AG04449 (cell line): ENCODE results near the gene PTGDS.

Source experiments
- CTCF ChIA-PET: fragments of 350-600 bp; formaldehyde crosslinking; extraction: SDS; loops from one replicate; lab custom pipeline; 2021; ENCODE audit warnings: antibody characterized with exemption; lab: Yijun Ruan, JAX
- POLR2A ChIA-PET: fragments of 400-600, 350-600 bp; formaldehyde crosslinking; extraction: SDS; loops from one replicate; lab custom pipeline; 2020; ENCODE audit warnings: antibody characterized with exemption, inconsistent platforms; lab: Yijun Ruan, JAX
- DNase-seq: peaks from one replicate; pipeline ENCODE4 v3.0.0-alpha.2; 2010; ENCODE audit warnings: low read depth, low spot score
- H3K4me3 ChIP-seq: 2 replicates; pipeline ENCODE4 v1.5.1; 2011; ENCODE audit warnings: low read depth, mild to moderate bottlenecking, control low read depth, low read length
- CTCF ChIP-seq: IDR thresholded peaks from one replicate; pipeline ENCODE4 v1.5.1; 2011; ENCODE audit warnings: mild to moderate bottlenecking, moderate library complexity, low read length, control low read depth, inconsistent platforms; ENCODE audit not compliant: insufficient read depth; ENCODE audit errors: missing control alignments

The PTGDS gene

DNA sequence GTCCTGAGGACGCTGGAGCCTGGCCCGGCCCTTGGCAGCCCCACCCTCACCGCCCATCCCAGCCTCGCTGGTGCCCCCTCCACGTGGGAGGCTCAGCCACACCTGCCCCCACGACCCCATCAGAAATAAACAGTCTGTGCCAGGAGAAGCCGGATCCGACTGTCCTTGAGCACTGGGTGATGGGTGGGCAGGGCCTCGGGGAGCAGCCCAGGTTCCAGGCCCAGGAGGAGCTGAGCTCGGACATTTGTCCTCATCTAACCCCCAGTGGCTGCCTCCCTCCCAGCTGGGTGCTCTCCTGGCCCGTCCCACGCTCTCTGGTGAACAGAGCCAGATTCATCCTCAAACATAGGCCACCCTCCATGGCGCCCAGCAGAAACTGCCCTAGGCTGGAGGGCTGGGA, 4.6 kb upstream of the PTGDS start:
- ChIA-PET POLR2A (no interaction called here), CTCF (interaction anchor here (0.6 to 2.1 kb wide), 3 partner anchors 25 to 56 kb away, joined by 3 to 5 read pairs (median 3); no protein-coding TSS in a partner anchor)
- no peak overlapping the region for H3K4me3 ChIP-seq
- DNase-seq, result no peak
- no peak for TF ChIP-seq CTCF

DNA sequence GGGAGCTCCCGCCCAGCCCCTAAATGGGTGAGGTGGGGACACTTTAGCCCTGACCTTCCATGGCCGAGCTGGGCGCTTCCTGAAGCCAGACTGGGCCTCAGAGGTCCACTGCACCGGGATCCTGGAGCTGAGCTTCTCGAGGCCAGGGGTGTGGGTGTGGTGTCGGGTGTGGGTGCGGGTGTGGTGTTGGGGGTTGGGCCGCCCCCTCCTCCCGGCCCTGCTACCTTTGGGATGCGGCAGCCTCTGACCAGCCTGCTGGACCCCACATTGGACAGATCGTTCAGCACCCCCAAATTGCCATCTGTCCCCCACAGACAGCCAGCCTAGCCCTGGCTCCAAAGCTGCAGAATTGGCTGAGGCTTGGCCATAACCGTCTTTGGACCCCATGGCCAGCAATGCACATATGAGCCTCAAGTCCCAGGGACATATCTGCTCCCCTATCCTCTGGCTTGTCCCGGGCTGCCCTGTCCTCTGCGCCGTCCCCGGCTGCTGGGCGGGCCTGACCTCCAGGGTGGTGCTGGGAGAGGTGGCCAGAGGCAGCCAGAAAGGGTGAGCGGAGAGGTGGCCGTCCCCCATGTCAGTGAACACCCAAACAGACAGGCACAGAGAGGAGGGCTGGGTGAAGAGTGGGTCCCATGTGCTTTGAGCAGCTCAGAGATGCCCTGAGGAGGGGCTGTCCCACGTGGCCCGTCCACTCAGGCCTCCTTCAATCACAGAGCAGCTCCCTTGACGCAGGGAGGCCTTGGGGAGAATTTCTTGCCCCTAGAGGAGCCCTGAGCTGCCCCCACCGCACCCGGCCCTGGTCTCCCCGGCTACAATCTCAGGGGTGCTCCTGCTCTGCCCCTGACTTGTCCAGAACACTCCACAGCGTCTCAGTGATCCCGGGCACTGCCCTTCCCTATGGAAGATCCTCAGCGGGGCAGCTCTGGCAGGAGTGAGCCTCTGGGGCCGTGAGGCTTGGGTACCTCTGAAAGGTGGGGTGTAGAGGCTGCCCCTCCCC, 3.4 kb upstream of the PTGDS start:
- ChIA-PET POLR2A (no interaction called here), CTCF (interaction anchor here (0.7 to 2.1 kb wide), 6 partner anchors 11 to 62 kb away, joined by 3 to 8 read pairs (median 4); no protein-coding TSS in a partner anchor)
- no peak for TF ChIP-seq CTCF
- no peak overlapping the region for H3K4me3 ChIP-seq
- DNase-seq, result no peak

DNA sequence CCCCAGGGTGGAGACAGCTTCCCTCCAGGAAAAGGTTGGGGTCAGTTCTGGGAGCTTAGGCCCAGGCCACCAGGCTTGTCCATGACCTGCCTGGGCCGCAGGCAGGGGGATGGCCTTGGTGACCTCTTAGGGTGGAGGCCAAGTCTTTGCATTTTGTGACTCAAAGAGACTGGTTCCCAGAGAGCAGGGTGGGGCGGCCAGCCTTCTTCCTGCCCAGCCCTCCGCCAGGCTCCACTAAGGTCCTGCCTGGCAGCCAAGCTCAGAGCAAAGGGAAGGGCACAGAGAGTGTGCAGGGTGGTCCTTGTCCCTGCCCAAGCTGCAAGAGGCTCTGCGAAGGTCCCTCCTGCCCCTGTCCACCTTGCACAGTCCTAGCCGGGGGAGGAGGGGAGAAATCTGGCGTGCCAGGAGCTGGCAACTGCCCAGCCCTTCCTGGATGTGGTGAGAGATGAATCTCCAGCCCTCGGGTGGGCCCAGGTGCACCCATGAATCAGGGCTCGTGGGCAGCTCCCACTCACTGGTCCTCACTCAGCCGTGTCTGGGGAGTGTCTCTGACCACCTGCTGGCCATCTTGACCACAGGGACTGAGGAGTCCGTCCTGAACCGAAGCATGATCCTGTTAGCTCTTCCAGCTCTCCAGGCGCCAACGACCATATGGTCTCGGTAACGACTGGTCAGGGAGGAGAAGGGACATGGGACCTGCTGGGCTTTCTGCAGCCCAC, 2.3 kb upstream of the PTGDS start:
- POLR2A ChIA-PET, result no interaction called here
- TF ChIP-seq CTCF, result no peak
- CTCF ChIA-PET, result interaction anchor here (0.9 to 2.3 kb wide), 7 partner anchors 8 to 61 kb away, joined by 3 to 9 read pairs (median 4); no protein-coding TSS in a partner anchor
- no peak overlapping the region for H3K4me3 ChIP-seq
- no peak for DNase-seq

DNA sequence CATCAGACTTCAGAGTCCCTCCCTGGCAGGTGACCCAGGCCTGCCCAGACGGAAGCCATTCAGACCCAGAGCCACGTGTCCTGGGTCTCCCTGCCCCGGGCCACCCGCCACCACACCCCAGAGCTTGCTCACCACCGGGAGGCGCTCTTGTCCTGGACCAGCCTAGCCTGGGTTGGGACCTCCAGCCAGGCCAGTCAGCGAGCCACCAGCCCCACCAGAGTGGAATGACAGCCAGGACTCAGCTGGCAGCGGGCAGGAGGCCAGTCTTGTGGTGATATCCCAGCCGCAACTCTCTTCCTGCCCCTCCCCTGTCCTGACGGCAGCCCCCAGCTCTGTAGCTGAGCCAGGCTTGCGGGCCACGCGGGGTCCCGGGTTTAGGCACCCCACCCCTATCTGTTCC, 1.7 kb upstream of the PTGDS start:
- no peak overlapping the region for H3K4me3 ChIP-seq
- ChIA-PET CTCF (interaction anchor here (0.7 to 2.3 kb wide), 7 partner anchors 9 to 60 kb away, joined by 3 to 9 read pairs (median 4); no protein-coding TSS in a partner anchor), POLR2A (no interaction called here)
- DNase-seq, result no peak
- no peak for TF ChIP-seq CTCF

GRCh38 chr9:136977649-136978072, 357 bp downstream of the PTGDS start:
- H3K4me3 ChIP-seq, result peak overlapping the region; percentile 55
- ChIA-PET CTCF (interaction anchor here (0.7 kb wide), 1 partner anchor 34 kb away, joined by 4 read pairs; no protein-coding TSS in a partner anchor), POLR2A (no interaction called here)
- DNase-seq, result no peak
- no peak for TF ChIP-seq CTCF
